ENCODE data around the gene GNAL.
"Not testable (repeated sequence)": the region's sequence is repeated elsewhere in the genome, so short reads cannot be mapped to it uniquely, and the experiment has no call there.

The GNAL gene

DNA sequence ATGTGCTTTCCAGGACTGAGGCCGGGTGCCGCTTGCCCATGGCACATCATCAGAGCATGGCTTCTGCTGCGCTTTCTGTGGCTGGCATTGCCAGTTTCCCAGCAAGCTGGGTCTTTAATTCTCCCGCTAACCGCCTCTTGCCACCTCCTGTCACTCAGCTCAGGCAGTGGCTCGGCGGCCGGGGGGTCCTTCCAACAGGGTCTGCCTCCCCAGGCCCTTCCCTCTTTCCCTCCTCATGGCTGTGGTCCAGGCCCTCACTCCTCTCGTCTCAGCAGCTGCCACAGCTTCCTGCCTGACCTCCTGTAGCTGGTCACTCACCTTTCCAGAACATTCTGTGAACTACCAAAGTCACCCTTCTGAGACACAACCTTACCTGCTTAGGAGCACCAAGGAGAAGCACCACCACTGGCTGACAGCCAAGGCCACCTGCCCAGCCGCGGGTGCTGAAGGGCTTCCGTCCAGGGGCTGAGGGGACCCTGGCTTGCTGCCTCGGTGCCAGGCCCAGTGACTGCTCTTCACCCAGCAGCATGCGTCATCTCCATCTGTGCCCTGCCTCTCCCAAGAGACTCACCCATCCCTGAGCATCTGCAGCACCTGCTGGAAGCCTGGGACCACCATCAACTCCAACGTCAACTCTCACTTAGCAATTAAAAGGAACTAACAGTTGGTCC, 184.7 kb downstream of the GNAL start:
- no peak for DNase-seq (ENCODE audit: low read depth in 3 of 3)

- DNase-seq (ENCODE audit: low read depth in 3 of 3): no peak
These were observed 185.6 kb downstream of the GNAL start for GRCh38 chr18:11874676-11875075.

DNA sequence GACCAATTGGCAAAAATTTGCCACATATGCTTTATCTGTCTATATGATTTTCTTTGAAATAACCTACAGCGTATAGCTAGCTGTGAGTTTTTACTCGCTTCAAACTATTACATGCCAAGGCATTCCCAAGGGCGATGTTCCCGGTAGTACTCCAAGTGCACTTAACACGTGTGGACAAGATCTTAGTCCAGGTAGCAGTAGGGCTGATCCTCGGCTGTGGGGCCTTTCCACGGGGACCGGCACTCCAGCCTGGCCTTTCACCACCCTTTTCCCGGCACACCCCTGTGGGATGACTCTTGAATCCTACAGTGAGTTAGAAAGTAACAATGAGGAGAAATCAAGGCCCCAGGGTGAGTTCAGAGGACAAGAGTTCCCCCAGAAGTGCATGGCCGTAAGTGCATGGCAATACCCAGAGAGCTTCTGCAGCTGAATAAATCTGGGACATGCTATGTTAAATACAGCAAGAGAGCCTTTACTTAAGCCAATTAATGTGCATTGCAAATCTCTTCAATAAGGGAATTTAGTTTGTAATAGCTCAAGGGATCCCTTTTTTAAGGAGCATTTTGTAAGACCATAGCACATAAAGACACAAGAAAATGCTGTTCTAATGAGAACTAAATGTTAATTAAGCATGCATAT, 188.6 kb downstream of the GNAL start:
- no peak for DNase-seq (ENCODE audit: low read depth in 3 of 3)

DNA sequence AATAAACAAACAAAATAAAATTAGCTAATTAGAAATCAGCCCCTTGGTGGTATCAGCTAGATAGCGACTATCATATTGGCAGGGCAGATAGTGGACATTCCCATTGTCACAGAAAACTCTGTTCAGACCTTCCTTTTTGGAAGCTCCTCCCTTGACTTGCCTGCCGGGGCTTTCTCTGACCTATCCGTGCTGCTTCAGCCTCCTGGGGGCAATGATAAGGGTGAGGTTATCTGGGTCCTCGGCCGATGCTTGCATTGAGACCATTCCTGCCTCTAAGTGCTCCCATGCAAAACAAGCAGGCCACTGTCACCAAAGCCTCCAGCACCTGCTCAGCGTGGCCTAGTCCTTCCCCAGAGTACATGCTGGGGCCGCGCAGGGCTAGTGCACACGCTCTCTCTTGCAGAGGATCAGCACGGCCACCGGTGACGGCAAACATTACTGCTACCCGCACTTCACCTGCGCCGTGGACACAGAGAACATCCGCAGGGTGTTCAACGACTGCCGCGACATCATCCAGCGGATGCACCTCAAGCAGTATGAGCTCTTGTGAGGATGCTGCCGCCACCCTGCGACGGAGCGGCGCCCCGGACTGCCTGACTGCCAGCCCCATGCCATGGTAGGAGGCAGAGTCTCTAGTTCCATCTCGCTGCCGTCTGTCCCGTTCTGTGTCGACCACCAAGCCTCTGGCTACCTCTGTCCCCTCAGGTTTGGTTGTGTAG, 191.7 kb downstream of the GNAL start:
- no peak for DNase-seq (ENCODE audit: low read depth in 3 of 3)

DNA sequence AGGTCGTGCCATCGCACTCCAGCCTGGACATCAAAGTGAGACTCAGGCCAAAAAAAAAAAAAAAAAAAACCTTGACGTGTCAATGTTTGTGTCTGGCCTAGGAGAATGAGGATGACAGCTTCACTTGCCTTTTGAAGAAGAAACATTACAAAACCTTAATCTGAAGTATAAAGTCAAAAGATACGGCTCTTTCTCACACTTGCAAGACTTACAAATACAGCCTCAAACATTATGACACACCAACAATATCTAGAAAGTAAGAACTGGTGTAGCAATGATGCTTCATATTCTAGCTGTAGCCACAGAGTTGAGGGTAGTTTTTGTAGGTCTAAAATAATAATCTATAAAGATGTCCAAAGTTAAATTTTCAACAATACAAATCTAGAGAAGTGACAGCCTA, 193.6 kb downstream of the GNAL start:
- no peak for DNase-seq (ENCODE audit: low read depth in 3 of 3)

- no peak for DNase-seq (ENCODE audit: low read depth in 3 of 3)
These were observed 194.1 kb downstream of the GNAL start for GRCh38 chr18:11883153-11883552.

DNA sequence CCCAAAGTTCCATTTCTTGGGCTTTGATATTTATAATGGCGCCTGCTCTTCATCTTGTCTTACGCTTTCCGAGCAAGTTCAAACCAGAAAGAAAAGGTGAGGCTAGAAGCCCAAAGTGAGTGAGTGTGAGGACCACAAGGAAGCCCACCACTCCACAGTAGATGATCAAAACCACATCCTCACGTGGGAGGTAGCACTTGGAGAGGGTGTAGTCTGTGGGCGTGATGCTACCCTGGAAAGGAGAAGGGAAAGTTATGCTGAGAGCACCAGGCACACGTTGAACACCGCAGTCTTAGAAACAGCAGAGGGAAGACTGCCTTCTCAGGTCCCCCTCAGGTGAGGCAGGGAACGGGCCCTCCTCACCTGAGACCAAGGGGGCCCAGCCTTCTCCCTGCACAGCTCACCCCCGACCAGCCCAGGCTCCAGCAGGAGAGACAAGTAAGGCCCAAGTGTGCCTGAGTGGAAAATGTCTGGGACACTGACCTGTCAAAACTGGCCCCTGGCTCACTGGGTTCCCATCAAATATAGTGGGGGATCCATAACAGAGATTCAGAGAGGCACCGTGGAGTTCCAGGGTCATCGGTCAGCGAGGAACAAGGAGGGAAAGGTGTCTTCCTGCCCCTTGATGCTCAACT, 195.4 kb downstream of the GNAL start:
- DNase-seq (ENCODE audit: low read depth in 3 of 3): no peak

- DNase-seq (ENCODE audit: low read depth in 3 of 3): no peak
These were observed 196.3 kb downstream of the GNAL start for GRCh38 chr18:11885278-11885947.

DNA sequence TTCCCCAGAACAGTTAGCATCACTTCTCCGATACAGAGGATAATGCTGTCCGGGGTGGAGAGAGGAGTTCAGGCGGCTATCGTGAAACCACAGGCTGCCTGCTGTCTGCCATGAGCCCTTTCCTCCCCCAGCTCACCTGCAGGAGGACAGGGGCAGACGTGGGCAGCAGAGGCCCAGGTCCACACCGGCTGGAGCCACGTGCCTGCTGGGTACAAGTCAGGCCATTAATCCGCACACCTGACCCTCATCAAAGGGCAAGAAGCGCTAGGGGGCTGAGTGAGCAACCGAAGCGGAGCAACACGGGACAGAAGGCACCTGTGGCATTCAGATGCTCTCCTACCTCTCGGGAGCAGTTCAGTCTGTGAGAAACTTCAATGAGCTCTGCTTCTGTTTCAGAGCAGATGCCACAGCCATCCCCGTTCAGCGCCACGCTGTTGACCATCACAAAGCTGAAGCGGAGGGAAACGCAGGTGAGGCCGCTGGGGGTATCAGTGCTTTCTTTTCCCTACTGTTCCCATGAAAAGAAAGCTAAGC, 197.6 kb downstream of the GNAL start:
- no peak for DNase-seq (ENCODE audit: low read depth in 3 of 3)

GRCh38 chr18:11887328-11888128, 198.5 kb downstream of the GNAL start:
- no peak for DNase-seq (ENCODE audit: low read depth in 3 of 3)

GRCh38 chr18:11888726-11889125, 199.7 kb downstream of the GNAL start:
- DNase-seq (ENCODE audit: low read depth in 3 of 3): no peak

DNA sequence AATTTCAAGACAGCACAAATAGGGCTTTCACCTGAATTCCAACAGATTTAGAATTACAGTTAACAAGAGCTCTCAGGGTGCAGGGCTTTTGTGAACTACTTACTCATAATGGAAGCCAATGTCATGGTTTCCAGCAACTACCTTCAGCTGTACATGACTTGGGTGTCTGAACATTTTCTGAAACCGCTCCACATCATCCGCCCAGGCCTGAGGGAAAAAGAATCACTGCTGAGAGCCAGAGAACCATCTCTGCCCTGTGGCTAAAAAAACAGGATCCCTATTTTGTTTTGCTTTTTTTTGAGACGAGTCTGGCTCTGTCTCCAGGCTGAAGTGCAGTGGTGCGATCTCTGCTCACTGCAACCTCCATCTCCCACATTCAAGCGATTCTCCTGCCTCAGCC, 200.2 kb downstream of the GNAL start:
- no peak for DNase-seq (ENCODE audit: low read depth in 3 of 3)

- DNase-seq (ENCODE audit: low read depth in 3 of 3): no peak
These were observed 202.7 kb downstream of the GNAL start for GRCh38 chr18:11891737-11892136.

DNA sequence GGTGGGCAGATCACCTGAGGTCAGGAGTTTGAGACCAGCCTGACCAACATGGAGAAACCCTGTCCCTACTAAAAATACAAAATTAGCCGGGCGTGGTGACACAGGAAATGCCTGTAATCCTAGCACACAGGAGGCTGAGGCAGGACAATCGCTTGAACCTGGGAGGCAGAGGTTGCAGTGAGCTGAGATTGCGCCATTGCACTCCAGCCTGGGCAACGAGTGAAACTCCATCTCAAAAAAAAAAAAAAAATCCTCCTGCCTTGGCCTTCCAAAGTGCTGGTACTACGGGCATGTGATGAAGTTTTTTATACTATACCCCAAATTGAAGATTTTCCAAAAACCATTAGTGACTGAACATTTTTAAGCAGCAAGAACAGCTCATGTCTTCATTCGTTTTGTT, 203.4 kb downstream of the GNAL start:
- not testable (repeated sequence) for DNase-seq (ENCODE audit: low read depth in 3 of 3)

GRCh38 chr18:11897781-11898180, 208.7 kb downstream of the GNAL start:
- no peak for DNase-seq (ENCODE audit: low read depth in 3 of 3)

GRCh38 chr18:11899063-11899462, 210.0 kb downstream of the GNAL start:
- DNase-seq (ENCODE audit: low read depth in 3 of 3): no peak

GRCh38 chr18:11901826-11902438, 212.9 kb downstream of the GNAL start:
- DNase-seq (ENCODE audit: low read depth in 3 of 3): no peak

DNA sequence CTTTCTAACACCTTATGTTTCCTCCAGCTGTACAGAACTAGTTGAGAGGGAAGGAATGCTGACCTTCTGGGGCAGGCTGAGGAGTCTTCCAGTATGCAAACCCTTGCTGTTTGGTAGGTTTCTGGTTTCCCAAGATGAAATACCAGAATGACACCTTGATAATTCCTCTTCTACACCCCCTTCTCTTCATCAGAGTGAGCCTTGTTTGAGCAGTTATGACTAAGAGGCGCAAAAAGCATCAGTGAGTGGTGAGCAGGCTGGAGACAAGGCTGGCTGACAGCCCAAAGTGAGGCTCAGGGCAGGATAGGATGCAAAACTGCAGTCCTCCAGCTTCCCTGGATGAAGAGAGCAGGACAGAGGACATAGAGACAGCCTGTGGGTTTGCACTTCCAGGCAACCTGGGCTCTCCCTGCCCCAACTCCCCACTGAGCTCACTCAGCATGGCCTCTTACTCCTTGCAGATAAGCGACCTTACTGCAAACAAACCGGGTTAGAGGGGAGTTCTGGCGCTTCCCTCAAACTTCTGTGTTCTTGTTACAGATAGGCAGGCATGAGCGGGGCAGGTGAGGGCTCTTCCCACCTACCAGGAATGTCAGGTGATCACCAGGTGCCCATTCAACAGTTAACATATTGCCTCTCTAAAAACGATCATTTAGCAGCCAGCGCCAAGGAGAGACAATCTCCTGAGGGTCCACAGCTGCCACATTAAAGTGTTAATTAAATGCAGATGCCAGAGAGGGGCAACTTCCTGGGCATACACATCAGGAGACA, 213.6 kb downstream of the GNAL start:
- DNase-seq (ENCODE audit: low read depth in 3 of 3): no peak

DNA sequence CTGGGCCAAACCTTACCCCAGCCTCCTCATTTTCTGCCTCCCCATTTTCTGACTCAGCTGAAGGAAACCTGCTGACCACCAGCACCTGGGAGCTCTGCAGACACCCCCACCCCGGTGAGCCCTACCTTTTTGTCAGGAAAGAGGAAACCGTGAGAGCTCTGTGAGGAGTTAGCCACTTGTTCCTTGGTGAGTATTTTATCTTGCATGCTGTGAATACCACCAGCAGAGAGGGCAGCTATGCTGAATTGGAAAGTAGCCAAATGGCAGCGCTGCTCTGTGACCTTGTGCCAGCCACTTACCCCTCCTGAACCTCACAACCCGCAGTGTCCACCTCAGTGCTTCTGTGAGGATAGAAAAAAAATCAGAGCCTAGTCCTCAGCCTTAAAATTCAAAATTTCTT, 216.5 kb downstream of the GNAL start:
- no peak for DNase-seq (ENCODE audit: low read depth in 3 of 3)

DNA sequence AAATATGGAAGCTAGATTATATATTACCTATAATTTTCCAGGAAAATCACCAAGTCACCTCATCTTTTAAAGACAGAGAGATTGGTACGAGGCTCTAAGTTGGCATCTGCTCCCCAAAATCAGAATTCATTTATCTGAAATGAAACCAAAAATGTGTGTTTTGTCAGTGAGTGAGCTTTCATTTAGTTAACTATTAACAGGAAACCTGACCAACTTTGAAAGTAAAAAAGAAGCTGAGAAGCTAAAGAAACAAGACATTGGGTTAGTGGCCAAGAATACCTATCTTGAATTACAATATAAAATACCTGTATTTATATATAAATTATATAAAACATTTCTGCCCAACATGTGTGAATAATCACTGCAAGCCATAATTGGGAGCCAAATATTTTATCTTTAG, 217.1 kb downstream of the GNAL start:
- no peak for DNase-seq (ENCODE audit: low read depth in 3 of 3)

Measured in stimulated activated CD4-positive, alpha-beta T cell treated with anti-CD3 and anti-CD28 coated beads, TNF-alpha, amount 100 ng/mL, for 4 hours (primary cell).